ENCODE measurements around the gene ERVFRD-1. TPM values are rescaled to one million over a fixed set of nuclear protein-coding genes. Genes with fewer than 3 reads are reported as not detected.

The ERVFRD-1 gene
- total RNA-seq, result under 1 TPM in 1 of 6 experiments, not detected in 5; 0.12 TPM
- long read RNA-seq, result 0 reads

- no peak for TF ChIP-seq POLR2A (IDR thresholded peaks at IDR 0.05)
- no peak for TF ChIP-seq CTCF (IDR thresholded peaks at IDR 0.05)
- no peak within 1 kb of the TSS for H3K4me3 ChIP-seq
- intact Hi-C loops (cut with DNase I), result no loop called here
- ATAC-seq (peak; percentile 13 to 55 (median 22)), DNase-seq (no peak)
- H3K27me3 ChIP-seq, result no peaks in the 10 kb centered on the region
- peaks cover 0 to 8% (median 0%) of the 10 kb centered on the region in 4 donors for H3K4me1 ChIP-seq
- WGBS (ENCODE audit: insufficient coverage, low coverage, low lambda C conversion rate, missing lambda C conversion rate), result 48% methylated on average over 7 of the region's 16 CpGs
- H3K36me3 ChIP-seq, result no peaks in the 10 kb centered on the region
- H3K27ac ChIP-seq, result no peak within 1 kb of the TSS
- no peaks in the 10 kb centered on the region for H3K9me3 ChIP-seq
Measured at GRCh38 chr6:11110921-11111768, at the start of gene ERVFRD-1. ERVFRD-1 (minus strand) TSS chr6:11111725; CDS start chr6:11105310, 6,415 bp downstream.

GRCh38 chr6:11160199-11160598 is 48.7 kb upstream of the ERVFRD-1 start:
- Histone ChIP-seq H3K4me3 (no peak overlapping the region), H3K9me3 (no peaks in the 10 kb centered on the region), H3K4me1 (no peaks in the 10 kb centered on the region), H3K27ac (no peak overlapping the region), H3K36me3 (no peaks in the 10 kb centered on the region), H3K27me3 (no peaks in the 10 kb centered on the region)
- WGBS (ENCODE audit: insufficient coverage, low coverage, low lambda C conversion rate, missing lambda C conversion rate), result 24% methylated on average over 1 of the region's 1 CpG
- no peak for DNase-seq
- TF ChIP-seq POLR2A (IDR thresholded peaks at IDR 0.05) (no peak), CTCF (IDR thresholded peaks at IDR 0.05) (no peak)
- ATAC-seq, result no peak
- intact Hi-C loops (cut with DNase I), result no loop called here

GRCh38 chr6:11155589-11155988 is 44.1 kb upstream of the ERVFRD-1 start:
- TF ChIP-seq CTCF (IDR thresholded peaks at IDR 0.05) (no peak), POLR2A (IDR thresholded peaks at IDR 0.05) (no peak)
- ATAC-seq, result no peak
- intact Hi-C loops (cut with DNase I), result no loop called here

GRCh38 chr6:11153447-11153846 is 41.9 kb upstream of the ERVFRD-1 start:
- DNase-seq (no peak), ATAC-seq (no peak)
- TF ChIP-seq POLR2A (IDR thresholded peaks at IDR 0.05) (no peak), CTCF (IDR thresholded peaks at IDR 0.05) (no peak)
- no peaks in the 10 kb centered on the region for H3K4me1 ChIP-seq
- no peaks in the 10 kb centered on the region for H3K36me3 ChIP-seq
- H3K9me3 ChIP-seq, result no peaks in the 10 kb centered on the region
- no peaks in the 10 kb centered on the region for H3K27me3 ChIP-seq
- 92% methylated on average over 6 of the region's 6 CpGs for WGBS (ENCODE audit: insufficient coverage, low coverage, low lambda C conversion rate, missing lambda C conversion rate)
- H3K4me3 ChIP-seq, result no peak overlapping the region
- intact Hi-C loops (cut with DNase I), result no loop called here
- no peak overlapping the region for H3K27ac ChIP-seq

More at GRCh38 chr6:11155589-11155988, 44.1 kb upstream of the ERVFRD-1 start:
- no peaks in the 10 kb centered on the region for H3K4me1 ChIP-seq
- no peaks in the 10 kb centered on the region for H3K9me3 ChIP-seq
- no peak overlapping the region for H3K27ac ChIP-seq
- H3K4me3 ChIP-seq, result no peak overlapping the region
- no peaks in the 10 kb centered on the region for H3K36me3 ChIP-seq
- no peaks in the 10 kb centered on the region for H3K27me3 ChIP-seq
- no peak for DNase-seq

All from right lobe of liver (tissue), 6 donors.